HG03432 (cell line): ENCODE measurements around the gene SDR39U1.

Experiments used
- ATAC-seq: cut with Tn5 transposase; IDR thresholded peaks from one replicate; pipeline ENCODE4 v1.9.1; 2021; ENCODE audit warnings: mild to moderate bottlenecking, moderate library complexity; ENCODE audit not compliant: unreplicated experiment

The SDR39U1 gene

GRCh38 chr14:24430143-24430681 is 12.4 kb downstream of the SDR39U1 start:
- ATAC-seq: peak; percentile 66

GRCh38 chr14:24429395-24430142 is 13.0 kb downstream of the SDR39U1 start, which contains the start of the genes CBLN3 and KHNYN:
Gene CBLN3, minus strand, starts transcription at chr14:24429668. Its CDS starts 614 bp downstream, at chr14:24429054.
Gene KHNYN, plus strand, starts transcription at chr14:24429954. Its CDS starts 777 bp downstream, at chr14:24430731.
- ATAC-seq: peak; percentile 86

GRCh38 chr14:24428628-24429394 is 13.8 kb downstream of the SDR39U1 start:
- no peak for ATAC-seq

GRCh38 chr14:24427537-24428508 is 14.8 kb downstream of the SDR39U1 start:
- no peak for ATAC-seq

- no peak for ATAC-seq
Observed at GRCh38 chr14:24426912-24427536, 15.6 kb downstream of the SDR39U1 start.

GRCh38 chr14:24426150-24426911 is 16.2 kb downstream of the SDR39U1 start:
- ATAC-seq: no peak

- no peak for ATAC-seq
Observed at GRCh38 chr14:24425704-24426103, 16.9 kb downstream of the SDR39U1 start.

GRCh38 chr14:24422694-24423601 is 19.6 kb downstream of the SDR39U1 start:
- ATAC-seq: peak; percentile 29

- peak; percentile 58 for ATAC-seq
Observed at GRCh38 chr14:24422261-24422660, 20.3 kb downstream of the SDR39U1 start.

GRCh38 chr14:24418492-24418873 is 24.1 kb downstream of the SDR39U1 start:
- no peak for ATAC-seq

GRCh38 chr14:24417832-24418491 is 24.6 kb downstream of the SDR39U1 start:
- ATAC-seq: no peak

GRCh38 chr14:24416932-24417619 is 25.5 kb downstream of the SDR39U1 start:
- ATAC-seq: no peak

GRCh38 chr14:24416254-24416931 is 26.2 kb downstream of the SDR39U1 start:
- ATAC-seq: no peak

- no peak for ATAC-seq
Observed at GRCh38 chr14:24415421-24416253, 26.9 kb downstream of the SDR39U1 start.

GRCh38 chr14:24414732-24415420 is 27.7 kb downstream of the SDR39U1 start:
- ATAC-seq: no peak
